Stomach (tissue), 4 donors: ENCODE data around the gene OSBP2.
"Not testable (repeated sequence)": the region's sequence is repeated elsewhere in the genome, so short reads cannot be mapped to it uniquely, and the experiment has no call there.

Experiments
- EP300 ChIP-seq: sonication (generic); formaldehyde crosslinking; IDR thresholded peaks from one replicate; pipeline ENCODE4 v1.6.1; 2017; ENCODE audit warnings: antibody characterized with exemption
- POLR2AphosphoS5 ChIP-seq, 3 donors: sonication (generic); formaldehyde crosslinking; IDR thresholded peaks; one replicate each; pipeline ENCODE4 v1.6.1; 2016; ENCODE audit warnings: antibody characterized with exemption in 3 of 3
- TF ChIP-seq, protein P1 (sequence below), 7 experiments: fragments of 450-650 bp in 4 of 7; fragments of 200-600 bp in 3 of 7; sonication (generic) in 3 of 7; IDR thresholded peaks; one replicate each; pipeline ENCODE4 v1.5.1; 2016 to 2019; ENCODE audit warnings: antibody characterized with exemption in 7 of 7, control low read depth in 2 of 7, mild to moderate bottlenecking in 1 of 7

GRCh38 chr22:30709980-30710379 lies 15.3 kb downstream of the OSBP2 start:
- TF ChIP-seq, protein P1, sequence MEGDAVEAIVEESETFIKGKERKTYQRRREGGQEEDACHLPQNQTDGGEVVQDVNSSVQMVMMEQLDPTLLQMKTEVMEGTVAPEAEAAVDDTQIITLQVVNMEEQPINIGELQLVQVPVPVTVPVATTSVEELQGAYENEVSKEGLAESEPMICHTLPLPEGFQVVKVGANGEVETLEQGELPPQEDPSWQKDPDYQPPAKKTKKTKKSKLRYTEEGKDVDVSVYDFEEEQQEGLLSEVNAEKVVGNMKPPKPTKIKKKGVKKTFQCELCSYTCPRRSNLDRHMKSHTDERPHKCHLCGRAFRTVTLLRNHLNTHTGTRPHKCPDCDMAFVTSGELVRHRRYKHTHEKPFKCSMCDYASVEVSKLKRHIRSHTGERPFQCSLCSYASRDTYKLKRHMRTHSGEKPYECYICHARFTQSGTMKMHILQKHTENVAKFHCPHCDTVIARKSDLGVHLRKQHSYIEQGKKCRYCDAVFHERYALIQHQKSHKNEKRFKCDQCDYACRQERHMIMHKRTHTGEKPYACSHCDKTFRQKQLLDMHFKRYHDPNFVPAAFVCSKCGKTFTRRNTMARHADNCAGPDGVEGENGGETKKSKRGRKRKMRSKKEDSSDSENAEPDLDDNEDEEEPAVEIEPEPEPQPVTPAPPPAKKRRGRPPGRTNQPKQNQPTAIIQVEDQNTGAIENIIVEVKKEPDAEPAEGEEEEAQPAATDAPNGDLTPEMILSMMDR (IDR thresholded peaks at IDR 0.05), result not testable (repeated sequence)
- TF ChIP-seq EP300; POLR2AphosphoS5 (IDR thresholded peaks at IDR 0.05): not testable (repeated sequence)
